ENCODE measurements around the gene ANXA3.
"Not testable (repeated sequence)": the region's sequence is repeated elsewhere in the genome, so short reads cannot be mapped to it uniquely, and the experiment has no call there.

ANXA3 gene, protein sequence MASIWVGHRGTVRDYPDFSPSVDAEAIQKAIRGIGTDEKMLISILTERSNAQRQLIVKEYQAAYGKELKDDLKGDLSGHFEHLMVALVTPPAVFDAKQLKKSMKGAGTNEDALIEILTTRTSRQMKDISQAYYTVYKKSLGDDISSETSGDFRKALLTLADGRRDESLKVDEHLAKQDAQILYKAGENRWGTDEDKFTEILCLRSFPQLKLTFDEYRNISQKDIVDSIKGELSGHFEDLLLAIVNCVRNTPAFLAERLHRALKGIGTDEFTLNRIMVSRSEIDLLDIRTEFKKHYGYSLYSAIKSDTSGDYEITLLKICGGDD

GRCh38 chr4:78551420-78552351 is at the start of gene ANXA3:
ANXA3 (plus strand) TSS chr4:78551770; CDS start chr4:78554474, 2,704 bp downstream.
- DNase-seq (ENCODE audit: low read depth, low spot score), result peak; percentile 68

DNA sequence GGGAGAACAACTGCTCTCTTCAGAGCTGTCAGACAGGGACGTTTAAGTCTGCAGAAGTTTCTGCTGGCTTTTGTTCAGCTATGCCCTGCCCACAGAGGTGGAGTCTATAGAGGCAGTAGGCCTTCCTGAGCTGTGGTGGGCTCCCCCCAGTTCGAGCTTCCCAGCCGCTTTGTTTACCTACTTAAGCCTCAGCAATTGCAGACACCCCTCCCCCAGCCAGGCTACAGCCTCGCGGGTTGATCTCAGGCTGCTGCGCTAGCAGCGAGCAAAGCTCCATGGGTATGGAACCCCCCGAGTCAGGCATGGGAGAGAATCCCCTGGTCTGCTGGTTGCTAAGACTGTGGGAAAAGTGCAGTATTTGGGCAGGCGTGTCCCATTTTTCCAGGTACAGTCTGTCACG is 45.3 kb upstream of the ANXA3 start:
- not testable (repeated sequence) for DNase-seq (ENCODE audit: low read depth, low spot score)

- no peak for DNase-seq (ENCODE audit: low read depth, low spot score)
These were observed 42.5 kb upstream of the ANXA3 start for GRCh38 chr4:78509043-78509442.

- no peak for DNase-seq (ENCODE audit: low read depth, low spot score)
These were observed 41.5 kb upstream of the ANXA3 start for GRCh38 chr4:78510108-78510507.

DNA sequence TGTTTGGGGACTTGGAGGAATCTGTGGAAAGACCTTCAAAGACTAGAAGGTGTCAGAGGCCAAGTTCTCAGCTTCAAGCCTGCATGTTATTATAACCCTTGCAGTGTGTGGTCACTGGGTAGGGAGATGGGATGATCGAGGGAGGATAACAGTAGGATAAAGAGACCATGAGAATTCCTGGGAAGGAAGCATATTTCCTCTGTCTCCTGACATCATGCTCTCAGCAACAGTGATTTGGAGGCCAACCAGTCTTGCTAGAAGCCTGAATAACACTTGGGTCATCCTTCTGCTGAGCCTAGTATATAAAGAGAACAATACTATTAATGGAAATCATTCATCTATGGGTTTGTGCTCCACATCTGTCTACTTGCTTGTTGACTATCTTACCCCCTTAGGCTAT is 40.9 kb upstream of the ANXA3 start:
- DNase-seq (ENCODE audit: low read depth, low spot score), result no peak

DNA sequence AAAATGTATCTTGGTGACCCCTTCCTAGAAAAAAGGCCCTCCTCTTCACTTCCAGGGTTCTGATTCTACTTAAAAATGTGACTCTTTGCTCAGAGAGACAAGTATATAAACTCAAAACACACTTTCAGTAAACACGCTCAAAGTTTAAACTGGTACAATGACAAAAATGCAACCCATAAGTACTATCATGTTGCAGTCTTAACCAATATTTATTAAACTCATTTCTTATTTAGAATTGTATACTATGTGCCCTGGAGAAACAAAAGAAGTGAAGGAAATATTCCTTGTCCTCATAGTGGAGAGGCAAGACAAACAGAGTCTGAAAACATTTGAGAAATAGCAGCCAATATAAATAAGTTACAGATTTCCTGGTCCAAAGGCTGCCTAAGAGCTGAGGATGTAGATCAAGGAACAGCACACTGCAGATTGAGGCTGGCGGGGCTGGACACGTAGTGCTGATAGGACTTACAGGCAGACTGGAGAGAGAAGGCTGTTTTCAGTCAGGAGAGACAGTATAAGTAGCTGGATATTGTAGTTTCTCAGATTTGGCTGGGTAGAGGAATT is 39.1 kb upstream of the ANXA3 start:
- DNase-seq (ENCODE audit: low read depth, low spot score), result peak; percentile 24

GRCh38 chr4:78513411-78513975 is 38.1 kb upstream of the ANXA3 start:
- DNase-seq (ENCODE audit: low read depth, low spot score), result no peak

DNA sequence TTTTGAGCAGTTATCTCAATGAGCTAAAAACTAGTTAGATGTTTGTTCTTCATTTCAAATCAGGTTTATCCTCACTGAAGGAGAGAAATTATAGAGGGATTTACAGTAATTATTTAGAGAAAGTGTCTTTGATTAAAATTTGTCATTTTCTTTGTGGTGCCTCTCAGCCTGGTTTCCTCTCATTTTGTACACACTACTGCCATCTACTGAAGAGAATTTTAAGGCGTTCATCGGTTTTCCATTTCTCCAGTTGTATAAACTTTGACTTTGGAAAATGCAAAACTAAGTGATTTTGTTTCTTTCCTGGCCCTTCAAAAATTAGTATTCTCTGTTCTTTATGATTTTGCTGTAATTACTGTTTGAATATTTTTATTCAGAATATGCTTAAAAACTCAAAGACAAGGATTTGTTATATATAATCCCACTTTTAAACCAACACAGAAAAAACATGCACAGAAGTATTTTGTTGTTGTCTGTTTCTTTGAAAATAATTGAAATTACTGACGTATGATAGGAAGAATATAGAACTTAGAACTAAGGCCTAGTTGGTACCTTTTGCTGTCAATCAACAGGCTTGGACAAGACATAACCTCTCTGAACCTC is 34.4 kb upstream of the ANXA3 start:
- peak; percentile 64 for DNase-seq (ENCODE audit: low read depth, low spot score)

DNA sequence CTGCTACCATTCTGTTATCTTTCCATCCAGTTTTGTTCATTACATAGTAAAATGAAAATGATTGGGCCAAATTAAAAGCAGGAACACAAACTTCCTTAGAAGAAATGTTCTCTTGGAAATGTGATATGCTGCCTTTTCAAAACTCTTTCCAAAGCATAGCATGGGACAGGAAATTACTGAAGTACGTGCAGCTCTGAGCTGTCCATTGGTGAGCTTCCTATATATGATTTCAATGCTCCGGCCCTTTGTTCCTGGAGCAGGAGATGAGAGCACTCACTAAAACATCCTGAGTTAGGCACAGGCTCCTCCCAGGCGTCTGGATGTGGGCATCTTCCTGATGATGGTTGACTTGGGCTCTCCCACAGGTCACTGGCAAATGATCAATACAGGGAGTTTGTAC is 33.0 kb upstream of the ANXA3 start:
- no peak for DNase-seq (ENCODE audit: low read depth, low spot score)

- no peak for DNase-seq (ENCODE audit: low read depth, low spot score)
These were observed 31.6 kb upstream of the ANXA3 start for GRCh38 chr4:78519962-78520361.

- DNase-seq (ENCODE audit: low read depth, low spot score), result no peak
These were observed 30.8 kb upstream of the ANXA3 start for GRCh38 chr4:78520808-78521226.

- DNase-seq (ENCODE audit: low read depth, low spot score), result no peak
These were observed 27.6 kb upstream of the ANXA3 start for GRCh38 chr4:78524009-78524408.

DNA sequence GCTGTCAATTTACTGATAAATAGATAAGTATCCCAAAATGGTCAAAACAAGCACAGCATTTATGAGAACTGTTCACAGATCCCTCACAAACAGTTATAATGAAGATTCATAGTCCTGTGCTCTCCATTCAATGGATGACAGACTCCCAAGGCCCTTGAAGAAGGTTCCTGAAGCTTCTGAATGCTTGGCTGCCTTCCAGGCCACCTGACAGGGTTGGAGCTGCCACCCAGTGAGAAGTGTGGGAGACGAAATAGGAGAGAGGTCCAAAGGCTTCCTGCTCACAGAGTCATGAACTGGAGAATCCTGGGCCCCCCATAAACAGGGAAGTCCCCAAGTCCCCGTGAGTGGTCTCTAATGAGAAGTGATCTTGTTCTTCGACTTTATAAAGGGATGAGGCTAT is 26.0 kb upstream of the ANXA3 start:
- no peak for DNase-seq (ENCODE audit: low read depth, low spot score)

- DNase-seq (ENCODE audit: low read depth, low spot score), result no peak
These were observed 24.5 kb upstream of the ANXA3 start for GRCh38 chr4:78527103-78527502.

DNA sequence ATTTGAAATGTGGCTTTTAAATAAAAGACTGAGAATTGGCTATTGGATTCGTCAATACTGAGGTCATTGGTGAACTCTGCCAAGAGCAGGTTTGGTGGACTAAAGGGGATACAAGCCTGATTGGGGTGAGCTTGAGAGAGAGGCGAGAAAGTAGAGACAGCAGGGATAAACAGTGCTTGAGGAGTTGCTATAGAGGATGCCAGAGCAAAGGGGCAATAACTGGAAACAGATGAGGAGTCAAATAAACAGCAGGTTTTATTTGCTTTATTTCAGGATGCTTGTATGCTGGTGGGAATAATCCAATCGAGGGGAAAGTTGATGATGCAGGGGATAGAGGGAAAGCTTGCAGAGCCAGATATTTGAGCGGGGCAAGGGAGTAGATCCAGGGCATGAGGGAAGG is 24.0 kb upstream of the ANXA3 start:
- no peak for DNase-seq (ENCODE audit: low read depth, low spot score)

GRCh38 chr4:78528327-78528726 is 23.2 kb upstream of the ANXA3 start:
- DNase-seq (ENCODE audit: low read depth, low spot score), result no peak

GRCh38 chr4:78529569-78530209 is 21.9 kb upstream of the ANXA3 start:
- DNase-seq (ENCODE audit: low read depth, low spot score), result no peak

DNA sequence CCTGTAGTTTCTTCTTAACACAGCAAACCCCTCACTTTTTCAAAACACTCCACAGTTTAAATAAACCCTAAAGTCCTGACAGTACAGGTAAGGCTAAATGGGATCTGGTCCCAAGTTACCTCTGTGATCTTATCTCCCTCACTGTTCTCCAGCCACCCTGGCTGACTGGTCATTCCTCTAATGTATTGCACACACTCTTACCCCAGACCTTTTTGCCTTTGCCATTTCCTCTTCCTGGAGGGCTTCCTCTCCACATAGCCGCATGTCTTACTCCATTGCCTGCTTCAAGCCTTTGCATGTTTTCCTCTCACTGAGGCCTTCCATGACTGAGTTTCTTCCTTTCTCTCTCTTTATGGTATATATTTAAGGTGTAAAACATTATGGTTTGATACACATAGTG is 19.5 kb upstream of the ANXA3 start:
- DNase-seq (ENCODE audit: low read depth, low spot score), result no peak

- no peak for DNase-seq (ENCODE audit: low read depth, low spot score)
These were observed 17.7 kb upstream of the ANXA3 start for GRCh38 chr4:78533854-78534253.

- DNase-seq (ENCODE audit: low read depth, low spot score), result peak; percentile 86
These were observed 17.1 kb upstream of the ANXA3 start for GRCh38 chr4:78534286-78534955.

DNA sequence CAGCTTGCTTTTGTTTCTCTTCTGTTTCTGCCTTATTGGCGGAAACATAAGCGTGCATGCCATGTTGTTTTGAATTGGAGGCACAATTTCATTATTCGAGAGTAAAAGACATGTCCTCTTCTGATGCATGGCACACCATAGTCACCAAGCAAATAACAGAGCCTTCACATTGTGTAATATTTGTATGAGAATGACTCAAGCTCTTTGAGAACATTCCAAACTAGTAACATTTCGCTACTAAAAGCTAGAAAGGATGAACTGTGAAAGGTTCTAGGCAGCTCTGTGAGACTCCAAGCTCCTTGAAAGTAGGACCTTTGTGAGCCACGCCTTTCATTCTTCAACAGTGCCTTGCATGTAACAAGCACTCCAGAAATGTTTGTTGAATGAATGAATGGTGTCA is 9.2 kb upstream of the ANXA3 start:
- DNase-seq (ENCODE audit: low read depth, low spot score), result no peak

Measured in astrocyte of the hippocampus (primary cell).